HG03520 (cell line): Measurements from ENCODE around the gene APBB3.
A peak's percentile ranks its signal among the peaks of the same experiment; 100 is the strongest.
"Not testable (repeated sequence)": the region's sequence is repeated elsewhere in the genome, so short reads cannot be mapped to it uniquely, and the experiment has no call there.

ENCODE experiments used
- ATAC-seq: cut with Tn5 transposase; IDR thresholded peaks from one replicate; pipeline ENCODE4 v1.9.1; 2021; ENCODE audit warnings: mild to moderate bottlenecking, moderate library complexity; ENCODE audit not compliant: unreplicated experiment

APBB3 gene

GRCh38 chr5:140564196-140565023 is at the start of gene APBB3, which contains the start of gene SLC35A4:
Gene APBB3, minus strand, starts transcription at chr5:140564598. Its CDS starts 353 bp downstream, at chr5:140564245.
Gene SLC35A4, plus strand, starts transcription at chr5:140564828. Its CDS starts 2,342 bp downstream, at chr5:140567170.
- peak; percentile 87 for ATAC-seq

GRCh38 chr5:140611020-140611521 is 46.7 kb upstream of the APBB3 start:
- ATAC-seq, result no peak

GRCh38 chr5:140609126-140609525 is 44.7 kb upstream of the APBB3 start:
- ATAC-seq, result no peak

GRCh38 chr5:140608722-140609121 is 44.3 kb upstream of the APBB3 start:
- ATAC-seq, result no peak

GRCh38 chr5:140607031-140607430 is 42.6 kb upstream of the APBB3 start:
- no peak for ATAC-seq

- no peak for ATAC-seq
Observed at GRCh38 chr5:140605879-140606278, 41.5 kb upstream of the APBB3 start.

- no peak for ATAC-seq
Observed at GRCh38 chr5:140603734-140604133, 39.3 kb upstream of the APBB3 start.

- ATAC-seq, result not testable (repeated sequence)
Observed at GRCh38 chr5:140603446-140603698, 39.0 kb upstream of the APBB3 start.

- no peak for ATAC-seq
Observed at GRCh38 chr5:140602147-140602546, 37.7 kb upstream of the APBB3 start.

- no peak for ATAC-seq
Observed at GRCh38 chr5:140600096-140600495, 35.7 kb upstream of the APBB3 start.

- no peak for ATAC-seq
Observed at GRCh38 chr5:140598836-140599235, 34.4 kb upstream of the APBB3 start.

GRCh38 chr5:140596321-140596741 is 31.9 kb upstream of the APBB3 start:
- ATAC-seq, result no peak

- no peak for ATAC-seq
Observed at GRCh38 chr5:140595538-140596300, 31.3 kb upstream of the APBB3 start.

GRCh38 chr5:140594169-140594568 is 29.8 kb upstream of the APBB3 start:
- ATAC-seq, result no peak

GRCh38 chr5:140593070-140593469 is 28.7 kb upstream of the APBB3 start:
- ATAC-seq, result not testable (repeated sequence)

- ATAC-seq, result no peak
Observed at GRCh38 chr5:140591747-140592372, 27.5 kb upstream of the APBB3 start.

- no peak for ATAC-seq
Observed at GRCh38 chr5:140590861-140591260, 26.5 kb upstream of the APBB3 start.

- no peak for ATAC-seq
Observed at GRCh38 chr5:140588311-140589070, 24.1 kb upstream of the APBB3 start.

- no peak for ATAC-seq
Observed at GRCh38 chr5:140587495-140587894, 23.1 kb upstream of the APBB3 start.

GRCh38 chr5:140579188-140579747 is 14.9 kb upstream of the APBB3 start:
- ATAC-seq, result not testable (repeated sequence)
